Measurements from ENCODE around the gene ENTPD3. TPM values are rescaled to one million over a fixed set of nuclear protein-coding genes. Genes with fewer than 3 reads are reported as not detected.

Gene ENTPD3
- total and polyA plus RNA-seq, 2 of the 13 experiments (the other 11 are each of a cell fraction or from before 2014, with no cell fraction given): 0.07 TPM; not detected in 1

- no peak for TF ChIP-seq ZNF724P (CRISPR knock-in tag; IDR thresholded peaks at IDR 0.05; ENCODE audit: borderline replicate concordance)
- TF ChIP-seq SYNCRIP (IDR thresholded peaks at IDR 0.05; ENCODE audit: insufficient read depth, low read depth, low read length): no peak
- no peak for TF ChIP-seq TEAD3 (CRISPR knock-in tag; optimal IDR thresholded peaks at IDR 0.05; ENCODE audit: borderline replicate concordance)
- 0 out of 2 replicates have a peak, but pooled peaks have one; percentile 43 for TF ChIP-seq ZNF430 (CRISPR knock-in tag; IDR thresholded peaks at IDR 0.05)
- TF ChIP-seq FOXA1 (IDR thresholded peaks at IDR 0.05): no peak
- no peak for TF ChIP-seq FOXA1 (CRISPR knock-in tag; IDR thresholded peaks at IDR 0.05)
- TF ChIP-seq ZNF44 (CRISPR knock-in tag; IDR thresholded peaks at IDR 0.05): no peak
- TF ChIP-seq ZNF589 (CRISPR knock-in tag; conservative IDR thresholded peaks at IDR 0.05): no peak
- no peak; the same call in 1 of the 2 replicates for TF ChIP-seq MTA1 (CRISPR knock-in tag; IDR thresholded peaks at IDR 0.05; ENCODE audit: borderline replicate concordance)
- TF ChIP-seq ZNF407 (CRISPR knock-in tag; IDR thresholded peaks at IDR 0.05; ENCODE audit: not compliant biosample characterization): peak; percentile 37
- TF ChIP-seq IRF2 (CRISPR knock-in tag; IDR thresholded peaks at IDR 0.05): no peak
- TF ChIP-seq JUND (CRISPR knock-in tag; IDR thresholded peaks at IDR 0.05): no peak
- TF ChIP-seq PAWR (CRISPR knock-in tag; IDR thresholded peaks at IDR 0.05; ENCODE audit: borderline replicate concordance): no peak
- no peak for TF ChIP-seq ZNF143 (CRISPR knock-in tag; IDR thresholded peaks at IDR 0.05)
- no peak for TF ChIP-seq CENPX (CRISPR knock-in tag; IDR thresholded peaks at IDR 0.05)
- TF ChIP-seq, protein P1, sequence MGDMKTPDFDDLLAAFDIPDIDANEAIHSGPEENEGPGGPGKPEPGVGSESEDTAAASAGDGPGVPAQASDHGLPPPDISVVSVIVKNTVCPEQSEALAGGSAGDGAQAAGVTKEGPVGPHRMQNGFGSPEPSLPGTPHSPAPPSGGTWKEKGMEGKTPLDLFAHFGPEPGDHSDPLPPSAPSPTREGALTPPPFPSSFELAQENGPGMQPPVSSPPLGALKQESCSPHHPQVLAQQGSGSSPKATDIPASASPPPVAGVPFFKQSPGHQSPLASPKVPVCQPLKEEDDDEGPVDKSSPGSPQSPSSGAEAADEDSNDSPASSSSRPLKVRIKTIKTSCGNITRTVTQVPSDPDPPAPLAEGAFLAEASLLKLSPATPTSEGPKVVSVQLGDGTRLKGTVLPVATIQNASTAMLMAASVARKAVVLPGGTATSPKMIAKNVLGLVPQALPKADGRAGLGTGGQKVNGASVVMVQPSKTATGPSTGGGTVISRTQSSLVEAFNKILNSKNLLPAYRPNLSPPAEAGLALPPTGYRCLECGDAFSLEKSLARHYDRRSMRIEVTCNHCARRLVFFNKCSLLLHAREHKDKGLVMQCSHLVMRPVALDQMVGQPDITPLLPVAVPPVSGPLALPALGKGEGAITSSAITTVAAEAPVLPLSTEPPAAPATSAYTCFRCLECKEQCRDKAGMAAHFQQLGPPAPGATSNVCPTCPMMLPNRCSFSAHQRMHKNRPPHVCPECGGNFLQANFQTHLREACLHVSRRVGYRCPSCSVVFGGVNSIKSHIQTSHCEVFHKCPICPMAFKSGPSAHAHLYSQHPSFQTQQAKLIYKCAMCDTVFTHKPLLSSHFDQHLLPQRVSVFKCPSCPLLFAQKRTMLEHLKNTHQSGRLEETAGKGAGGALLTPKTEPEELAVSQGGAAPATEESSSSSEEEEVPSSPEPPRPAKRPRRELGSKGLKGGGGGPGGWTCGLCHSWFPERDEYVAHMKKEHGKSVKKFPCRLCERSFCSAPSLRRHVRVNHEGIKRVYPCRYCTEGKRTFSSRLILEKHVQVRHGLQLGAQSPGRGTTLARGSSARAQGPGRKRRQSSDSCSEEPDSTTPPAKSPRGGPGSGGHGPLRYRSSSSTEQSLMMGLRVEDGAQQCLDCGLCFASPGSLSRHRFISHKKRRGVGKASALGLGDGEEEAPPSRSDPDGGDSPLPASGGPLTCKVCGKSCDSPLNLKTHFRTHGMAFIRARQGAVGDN (CRISPR knock-in tag; IDR thresholded peaks at IDR 0.05): peak; percentile 82
Observed at GRCh38 chr3:40476478-40477470, 89.8 kb downstream of the ENTPD3 start, which contains the start of gene ZNF619 (continued).
